Measurements from ENCODE around the gene MCRS1. TPM values are rescaled to one million over a fixed set of nuclear protein-coding genes. Genes with fewer than 3 reads are reported as not detected.
"Not testable (repeated sequence)": the region's sequence is repeated elsewhere in the genome, so short reads cannot be mapped to it uniquely, and the experiment has no call there.

Gene MCRS1
- polyA plus RNA-seq, 1 experiment = 47.0 TPM

GRCh38 chr12:49511410-49511809 is 56.5 kb downstream of the MCRS1 start:
- DNase-seq (ENCODE audit: low read depth, low spot score) = no peak
- ChIA-PET CTCF (interaction anchor here (0.6 to 11.7 kb wide), 7 partner anchors 18 to 223 kb away, joined by 5 to 454 read pairs (median 37); partner anchors contain the start of gene DNAJC22), POLR2A (interaction anchor here (0.5 to 1.2 kb wide), 2 partner anchors 47 to 144 kb away, joined by 3 to 8 read pairs; partner anchors contain the start of gene SPATS2)
- H3K9me3 ChIP-seq (ENCODE audit: control insufficient read depth, insufficient read depth, low read length) = no peaks in the 10 kb centered on the region
- no peak overlapping the region for H3K4me3 ChIP-seq (ENCODE audit: low read depth, low read length)
- no peak for TF ChIP-seq CTCF (IDR thresholded peaks at IDR 0.05; ENCODE audit: low read depth, low read length)
- no peak overlapping the region for H3K27ac ChIP-seq (ENCODE audit: low read depth, low read length)
- H3K27me3 ChIP-seq (ENCODE audit: control insufficient read depth, insufficient read depth, low read length) = no peaks in the 10 kb centered on the region

DNA sequence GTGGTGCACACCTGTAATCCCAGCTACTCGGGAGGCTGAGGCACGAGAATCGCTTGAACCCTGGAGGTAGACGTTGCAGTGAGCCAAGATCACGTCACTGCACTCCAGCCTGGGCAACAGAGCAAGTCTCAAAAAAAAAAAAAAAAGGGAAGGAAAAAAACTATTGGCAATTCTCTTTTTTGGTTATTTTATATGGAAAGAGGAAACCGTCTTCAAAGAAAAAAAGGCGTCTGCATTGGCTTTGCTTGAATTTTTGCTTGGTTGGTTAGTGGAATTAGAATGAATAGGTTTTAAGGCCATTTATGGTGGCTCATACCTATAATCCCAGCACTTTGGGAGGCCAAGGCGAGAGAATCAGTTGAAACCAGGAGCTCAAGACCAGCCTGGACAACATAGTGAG is 58.3 kb downstream of the MCRS1 start:
- CTCF ChIA-PET = interaction anchor here (0.6 to 11.7 kb wide), 6 partner anchors 12 to 561 kb away, joined by 4 to 454 read pairs (median 26); partner anchors contain the start of gene DNAJC22
- H3K27me3 ChIP-seq (ENCODE audit: control insufficient read depth, insufficient read depth, low read length); DNase-seq (ENCODE audit: low read depth, low spot score); H3K27ac ChIP-seq (ENCODE audit: low read depth, low read length); H3K4me3 ChIP-seq (ENCODE audit: low read depth, low read length); POLR2A ChIA-PET; H3K9me3 ChIP-seq (ENCODE audit: control insufficient read depth, insufficient read depth, low read length): not testable (repeated sequence)

Small RNAs within 50 kb of the gene (small RNA-seq; reads per million reads assigned to genes)
- gene POLR2KP1 (ENCODE audit: insufficient read length, low read depth) (not detected), gene RNU6-834P (ENCODE audit: insufficient read length, low read depth) (not detected)

Other genes starting within 250 kb of the MCRS1 start
- 7.6 and 10.3 TPM in 2 replicates for gene TROAP, start 244.9 kb downstream of the MCRS1 start, polyA plus RNA-seq (2011; rRNA removed)
- 0.06 TPM in 1 of 2 replicates, not detected in the other for gene C1QL4, start 231.0 kb downstream of the MCRS1 start, polyA plus RNA-seq (2011; rRNA removed)
- gene DNAJC22, start 221.3 kb downstream of the MCRS1 start, polyA plus RNA-seq (2011; rRNA removed) = 11.3 and 12.2 TPM in 2 replicates
- gene SPATS2, start 200.7 kb downstream of the MCRS1 start, polyA plus RNA-seq (2011; rRNA removed) = 78.2 and 100 TPM in 2 replicates
- 0.01 and 0.11 TPM in 2 replicates for gene KCNH3, start 29.1 kb downstream of the MCRS1 start, polyA plus RNA-seq (2011; rRNA removed)
- 0.05 and 0.07 TPM in 2 replicates for gene FAM186B, start 37.5 kb upstream of the MCRS1 start, polyA plus RNA-seq (2011; rRNA removed)
- gene PRPF40B, start 55.4 kb upstream of the MCRS1 start, polyA plus RNA-seq (2011; rRNA removed) = 9.0 and 10.9 TPM in 2 replicates
- 15.8 and 16.1 TPM in 2 replicates for gene FMNL3, start 139.3 kb upstream of the MCRS1 start, polyA plus RNA-seq (2011; rRNA removed)
- 711 and 906 TPM in 2 replicates for gene TMBIM6, start 173.4 kb upstream of the MCRS1 start, polyA plus RNA-seq (2011; rRNA removed)

Data from AG04450 (cell line).